GM10847 (cell line): ENCODE data around the gene JHY.

Experiments
- POLR2A ChIP-seq: IDR thresholded peaks from 2 replicates; pipeline ENCODE4 v1.6.1; 2011; ENCODE audit not compliant: insufficient read length; ENCODE audit errors: extremely low read depth

JHY gene

DNA sequence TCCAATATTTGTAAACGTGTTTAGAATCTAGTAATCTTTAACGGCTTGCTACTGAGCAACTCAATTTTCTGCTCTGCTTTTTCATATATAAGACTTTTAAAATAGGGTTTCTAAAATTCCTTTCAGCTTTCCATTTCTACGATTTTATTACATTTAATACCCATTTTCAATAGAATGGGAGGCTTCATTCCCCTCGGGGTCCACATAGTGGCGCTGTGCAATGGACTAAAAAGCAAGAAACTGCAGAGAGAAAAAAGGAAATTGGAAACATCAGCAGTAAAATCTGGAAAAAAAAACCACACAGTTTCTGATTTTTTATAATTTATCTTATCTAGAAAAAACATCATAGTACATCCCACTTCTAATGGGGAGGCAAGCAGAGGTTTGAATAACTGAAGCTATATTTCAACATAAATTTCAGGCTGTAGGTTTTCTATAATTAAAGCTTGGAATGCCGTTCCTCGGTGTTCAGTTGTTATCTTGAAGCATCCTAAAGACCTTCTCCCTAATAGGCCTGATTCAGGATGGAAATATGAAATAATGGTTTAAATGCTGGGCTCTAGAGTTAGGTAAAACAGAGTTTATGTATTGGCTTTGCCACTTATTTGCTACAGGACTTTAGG is 18.7 kb upstream of the JHY start:
- no peak for TF ChIP-seq POLR2A

DNA sequence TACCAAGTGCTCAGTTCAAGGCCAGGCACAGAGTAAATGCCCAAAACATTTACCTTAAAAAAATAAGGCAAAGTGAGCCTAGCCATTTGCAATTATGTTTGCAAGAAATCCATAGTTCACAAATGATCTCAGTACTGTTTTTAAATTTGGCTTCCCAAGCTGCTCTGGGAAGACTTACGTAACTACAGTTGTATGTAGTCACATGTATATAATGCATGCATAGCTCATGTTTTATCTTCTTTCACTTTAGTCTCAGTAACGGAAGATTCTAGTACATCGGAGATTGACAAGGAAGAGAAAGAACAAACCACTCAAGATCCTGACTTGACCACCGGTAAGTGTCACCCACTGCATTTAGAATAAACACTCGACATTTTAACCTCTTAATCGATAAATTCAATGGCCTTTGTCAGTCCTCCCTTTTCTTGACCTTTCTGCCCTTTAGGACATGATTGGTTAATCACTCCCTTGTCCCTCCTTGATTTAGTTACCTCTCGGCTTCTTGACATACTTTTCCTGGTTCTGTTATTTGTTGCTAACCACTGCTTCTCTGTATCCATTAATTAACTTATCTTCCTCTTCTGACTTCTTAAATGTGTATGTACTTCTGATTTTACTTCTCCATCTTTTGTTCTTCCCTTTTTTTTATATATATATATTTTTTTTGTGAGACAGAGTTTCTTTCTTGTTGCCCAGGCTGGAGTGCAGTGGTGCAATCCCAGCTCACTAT is 18.0 kb upstream of the JHY start:
- TF ChIP-seq POLR2A = no peak

DNA sequence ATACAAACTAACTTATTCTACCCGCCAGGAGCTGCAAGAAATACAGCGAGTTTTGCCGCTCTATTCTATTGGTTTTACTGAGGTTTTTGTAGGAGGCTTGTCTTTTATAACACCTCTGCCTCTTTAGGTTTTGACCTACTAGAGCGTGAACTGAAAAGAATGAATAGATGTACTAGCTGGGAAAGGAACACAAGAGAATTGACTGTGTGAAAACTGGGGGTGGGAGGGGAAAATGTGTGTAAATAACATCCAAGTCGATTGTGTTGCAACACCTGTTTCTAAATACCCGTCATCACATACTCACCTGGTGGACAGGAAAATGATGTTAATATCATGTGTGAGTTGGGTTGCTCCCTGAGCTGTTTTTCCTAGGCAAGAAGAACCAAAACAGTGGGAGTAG is 12.9 kb upstream of the JHY start:
- TF ChIP-seq POLR2A = no peak

DNA sequence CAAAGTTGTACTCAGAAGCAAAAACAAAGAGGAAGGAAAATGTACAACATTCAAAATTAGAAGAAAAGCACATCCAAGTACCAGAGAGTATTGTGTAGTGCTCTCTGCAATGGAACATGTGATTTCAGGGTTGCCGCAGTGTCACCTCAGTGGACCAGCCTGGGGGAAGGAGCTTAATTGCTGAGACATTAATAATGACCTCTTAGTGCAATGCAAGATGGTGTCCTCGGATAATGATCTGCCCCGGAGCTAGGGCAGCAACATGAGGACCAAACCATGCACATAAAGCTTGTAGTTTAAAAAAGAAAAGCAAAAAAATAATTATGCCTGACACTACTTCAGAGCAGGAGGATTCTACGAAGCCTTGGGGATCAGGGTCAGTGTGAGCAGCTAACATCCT is 11.3 kb upstream of the JHY start:
- no peak for TF ChIP-seq POLR2A

DNA sequence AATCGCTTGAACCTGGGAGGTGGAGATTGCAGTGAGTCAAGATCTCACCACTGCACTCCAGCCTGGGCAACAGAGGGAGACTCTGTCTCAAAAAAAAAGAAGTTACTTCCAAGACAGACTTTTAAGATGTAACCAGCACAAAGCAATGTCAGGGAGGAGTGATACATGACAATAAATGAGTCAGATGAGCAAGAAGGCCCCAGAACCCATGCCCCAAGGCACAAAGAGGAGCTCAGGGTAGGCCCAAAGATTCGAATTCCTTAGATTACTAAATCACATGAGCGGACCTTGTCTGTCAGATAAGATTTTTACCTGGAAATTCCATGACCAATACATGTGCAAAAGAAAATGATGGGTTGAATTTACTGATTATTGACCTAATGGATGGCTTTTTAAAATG is 10.5 kb upstream of the JHY start:
- TF ChIP-seq POLR2A = no peak

DNA sequence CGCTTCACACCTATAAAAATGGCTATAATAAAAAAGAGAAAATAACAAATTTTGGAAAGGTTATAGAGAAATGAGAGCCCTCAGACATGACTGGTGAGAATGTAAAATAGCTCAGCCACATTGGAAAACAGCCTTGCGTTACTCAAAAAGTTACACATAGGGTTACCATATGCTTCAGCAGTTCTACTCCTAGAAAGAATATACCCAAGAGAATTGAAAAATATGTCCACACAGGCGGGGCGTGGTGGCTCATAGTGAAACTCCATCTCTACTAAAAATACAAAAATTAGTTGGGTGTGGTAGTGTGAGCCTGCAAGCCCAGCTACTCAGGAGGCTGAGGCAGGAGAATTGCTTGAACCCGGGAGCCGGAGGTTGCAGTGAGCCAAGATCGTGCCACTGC is 7.6 kb upstream of the JHY start:
- no peak for TF ChIP-seq POLR2A

DNA sequence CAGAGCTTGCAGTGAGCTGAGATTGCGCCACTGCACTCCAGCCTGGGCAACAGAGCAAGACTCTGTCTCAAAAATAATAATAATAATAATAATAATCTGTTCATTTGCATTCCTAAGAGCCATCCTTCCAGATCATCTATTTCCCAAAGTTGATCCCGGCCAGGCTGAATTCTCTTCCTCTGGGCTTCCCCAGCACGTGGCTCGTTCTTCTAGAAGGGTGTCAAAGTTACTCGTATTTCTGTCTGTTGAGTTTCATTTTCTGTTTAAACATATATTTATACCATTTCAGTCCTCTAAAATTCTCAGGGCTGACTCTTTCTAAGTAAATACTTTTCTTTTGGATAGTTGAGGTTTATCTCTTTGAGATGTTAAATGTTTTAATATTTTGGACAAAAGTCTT is 4.8 kb upstream of the JHY start:
- no peak for TF ChIP-seq POLR2A

DNA sequence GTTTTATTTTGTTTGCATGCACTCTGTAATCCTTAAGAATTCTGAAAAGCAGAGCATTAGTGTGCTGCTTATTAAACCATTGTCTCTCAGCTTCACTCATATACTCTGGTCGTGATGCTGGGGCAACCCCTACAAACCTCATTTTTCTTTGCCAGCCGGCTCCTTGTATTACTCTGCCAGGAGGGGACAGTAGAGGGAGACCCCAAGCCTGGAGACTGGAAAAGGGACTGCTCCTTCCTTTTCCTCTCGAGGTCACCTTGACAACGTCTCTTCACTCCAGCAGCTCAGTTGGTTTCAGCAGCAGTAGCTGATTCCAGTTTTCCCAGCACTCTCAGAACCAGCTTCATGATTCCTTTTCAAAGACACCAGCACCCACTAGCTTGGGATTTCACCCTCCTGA is 2.8 kb upstream of the JHY start:
- no peak for TF ChIP-seq POLR2A

DNA sequence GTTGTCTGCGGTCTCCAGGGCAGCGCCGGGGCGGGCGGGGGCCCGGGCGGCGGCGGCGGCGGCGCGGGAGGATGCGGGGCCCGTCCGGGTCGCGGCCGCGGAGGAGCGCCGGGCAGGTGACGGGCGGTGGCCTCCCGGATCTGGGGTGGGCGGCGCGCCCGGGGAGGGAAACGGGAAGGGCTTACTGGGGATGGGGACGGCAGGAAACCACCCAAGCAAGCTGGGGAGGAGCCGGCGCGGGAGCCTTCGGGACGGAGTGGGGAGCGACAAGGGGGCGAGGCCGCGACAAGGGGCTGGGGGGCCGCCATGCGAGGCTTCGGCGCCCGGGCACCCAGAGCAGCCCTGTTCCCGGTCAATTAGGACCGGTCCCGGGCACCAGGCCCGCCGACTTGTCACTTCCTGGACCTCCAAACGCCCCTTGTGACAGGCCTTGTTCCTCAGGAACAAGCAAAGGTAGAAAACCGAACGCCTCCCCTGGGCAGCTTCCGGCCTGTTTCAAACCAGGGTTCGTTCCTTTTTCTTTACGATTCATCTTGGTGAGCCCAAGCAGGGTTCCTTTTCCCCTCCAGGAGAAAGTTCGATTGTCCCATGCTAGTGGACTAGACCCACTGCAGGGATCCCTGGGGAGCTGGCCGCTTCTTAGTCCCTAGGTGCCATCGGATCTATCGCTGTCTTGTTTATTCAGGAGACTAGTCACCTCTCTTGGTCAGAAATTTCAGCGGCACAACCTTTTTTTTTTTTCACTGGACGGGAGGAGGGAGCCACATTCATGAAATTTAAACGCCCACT is 492 bp downstream of the JHY start:
- no peak for TF ChIP-seq POLR2A

DNA sequence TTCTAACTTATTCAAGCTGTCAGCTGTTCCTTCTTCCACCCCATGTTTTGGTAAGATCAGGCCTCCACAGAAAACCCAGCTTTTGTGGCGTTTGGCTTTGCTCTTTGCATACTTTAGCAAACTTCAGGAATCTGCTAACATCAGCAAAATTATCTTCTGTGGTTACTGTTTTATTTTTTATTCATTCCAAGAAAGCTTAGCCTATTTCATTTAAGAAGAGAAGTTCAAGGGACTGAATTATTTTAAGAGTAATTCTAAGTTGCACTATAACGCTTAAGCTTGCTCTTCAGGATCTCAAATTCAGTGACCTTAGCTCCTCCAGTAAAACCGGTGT is 1.1 kb downstream of the JHY start:
- TF ChIP-seq POLR2A = no peak

DNA sequence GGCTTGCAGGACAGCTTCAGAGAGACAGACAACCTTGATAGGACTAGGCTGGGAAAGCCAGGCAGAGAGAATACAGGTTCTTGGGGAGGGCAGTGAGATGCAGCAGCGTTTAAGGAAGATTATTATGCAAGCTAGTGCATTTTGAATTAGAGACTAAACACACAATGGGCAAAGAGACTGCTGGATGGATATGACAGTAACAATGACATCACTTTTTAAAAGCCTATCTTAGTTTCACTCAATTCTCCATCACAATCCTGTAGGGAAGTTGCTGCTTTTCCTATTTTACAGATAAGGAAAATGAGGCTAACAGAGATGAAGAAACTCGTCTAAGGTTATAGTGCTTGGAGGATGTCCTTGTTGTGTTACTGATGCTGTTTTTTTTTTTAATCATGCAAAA is 5.6 kb downstream of the JHY start:
- no peak for TF ChIP-seq POLR2A

DNA sequence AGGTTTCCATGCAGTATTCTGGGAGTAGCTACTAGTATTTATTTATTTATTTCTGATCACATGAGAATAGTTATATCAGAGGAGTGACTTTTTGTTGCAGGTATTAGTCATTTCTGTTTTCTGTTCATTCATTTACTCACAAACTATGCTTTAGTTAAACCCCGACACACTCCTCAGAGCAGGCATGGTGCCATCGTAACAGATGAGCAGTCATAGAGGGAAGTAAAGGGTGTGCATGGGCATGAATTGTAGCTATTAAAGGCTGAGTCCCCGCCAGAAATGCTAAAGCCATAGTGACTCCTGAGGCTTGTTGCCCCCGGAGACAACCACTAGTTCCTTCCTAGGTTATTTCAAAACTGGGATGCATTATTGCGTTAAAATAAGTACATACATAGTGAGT is 10.6 kb downstream of the JHY start:
- TF ChIP-seq POLR2A = no peak

DNA sequence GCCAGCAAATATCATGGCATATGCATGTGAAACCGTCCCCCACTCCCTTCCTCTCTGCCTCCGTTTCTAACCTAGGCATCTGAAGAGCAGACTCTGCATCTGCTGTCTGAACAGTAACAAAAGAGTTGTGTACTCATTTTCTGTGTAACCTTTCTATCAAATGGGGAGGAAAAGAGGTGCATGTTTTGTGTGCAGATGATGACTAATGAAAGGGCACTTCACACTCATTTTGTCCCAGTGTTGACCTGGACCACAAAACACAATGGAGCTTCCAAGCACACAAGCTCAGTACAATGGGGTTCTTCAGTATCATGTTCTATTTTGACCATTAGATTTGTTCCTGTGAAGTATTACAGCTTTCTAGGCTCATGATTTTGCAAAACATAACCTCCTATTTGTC is 13.0 kb downstream of the JHY start:
- TF ChIP-seq POLR2A = no peak

DNA sequence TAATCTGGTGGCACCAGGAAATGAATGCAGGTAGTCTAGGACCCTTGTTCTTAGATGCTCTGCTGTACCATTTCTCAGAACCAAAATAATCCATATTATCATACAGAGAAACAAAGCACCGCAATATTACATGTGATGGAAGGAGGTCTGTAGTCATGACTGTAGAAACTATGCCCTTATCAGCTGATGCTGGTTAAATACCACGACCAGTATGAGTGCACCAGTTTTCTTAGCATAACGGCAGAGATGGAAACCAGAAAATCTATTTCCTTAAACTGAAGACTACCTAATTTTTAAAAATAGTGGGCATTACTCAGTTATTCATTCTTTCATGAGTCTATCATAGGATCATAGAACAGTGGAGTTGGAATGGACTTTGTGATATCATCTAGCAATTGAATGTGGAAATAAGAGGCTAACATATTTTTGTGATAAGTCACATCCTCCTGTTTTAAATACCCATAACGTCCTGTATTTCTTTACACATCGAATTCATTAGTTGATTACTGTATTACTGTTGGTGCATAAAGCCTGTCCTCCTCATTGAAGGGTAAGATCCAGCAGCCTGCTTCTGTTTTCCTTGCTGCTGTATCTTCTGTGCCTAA is 15.1 kb downstream of the JHY start:
- TF ChIP-seq POLR2A = no peak

DNA sequence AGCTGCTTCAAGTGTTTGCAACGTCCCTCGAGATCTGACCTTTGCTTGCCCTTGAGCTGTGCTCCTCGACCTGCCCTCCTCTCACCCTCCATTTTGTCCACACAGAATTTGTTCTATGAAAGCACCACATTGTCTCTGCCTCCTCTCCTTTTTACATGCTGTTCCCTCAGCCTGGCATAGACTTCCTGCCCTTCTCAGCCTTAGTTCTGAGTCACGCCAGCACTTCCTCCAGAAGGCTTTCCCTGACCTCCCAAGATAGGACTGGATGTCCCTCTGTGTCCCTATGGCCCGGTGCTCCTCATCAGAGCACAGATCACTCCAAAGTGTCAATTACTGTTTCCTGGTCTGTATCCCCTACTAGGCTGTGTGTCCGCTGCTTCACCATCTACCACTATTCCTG is 16.2 kb downstream of the JHY start:
- no peak for TF ChIP-seq POLR2A

DNA sequence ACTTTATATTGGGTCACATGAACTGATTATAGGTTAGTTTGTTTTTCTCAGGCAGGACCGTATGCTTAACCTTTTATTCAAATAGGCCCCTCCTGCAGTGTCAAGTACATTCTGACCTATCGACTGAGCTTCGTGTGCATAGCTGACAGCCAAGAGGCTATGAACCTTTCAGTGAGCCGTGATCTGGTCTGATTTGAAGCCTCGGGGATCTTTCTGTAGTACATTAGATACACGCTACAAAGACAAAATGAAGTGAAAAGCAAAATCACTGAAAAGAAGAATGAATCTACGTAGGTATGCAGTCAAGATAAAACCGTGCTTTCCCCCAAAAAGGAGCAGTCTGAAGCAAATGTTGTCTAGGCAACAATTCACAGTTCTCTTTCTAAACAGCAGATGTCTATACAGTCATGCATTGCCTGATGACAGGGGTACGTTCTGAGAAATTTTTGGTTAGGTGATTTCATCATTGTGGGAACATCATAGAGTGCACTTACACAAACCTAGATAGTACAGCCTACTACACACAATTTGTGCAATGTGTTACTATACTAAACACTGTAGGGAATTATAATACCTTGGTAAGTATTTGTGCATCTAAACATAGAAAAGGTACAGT is 18.1 kb downstream of the JHY start:
- no peak for TF ChIP-seq POLR2A

DNA sequence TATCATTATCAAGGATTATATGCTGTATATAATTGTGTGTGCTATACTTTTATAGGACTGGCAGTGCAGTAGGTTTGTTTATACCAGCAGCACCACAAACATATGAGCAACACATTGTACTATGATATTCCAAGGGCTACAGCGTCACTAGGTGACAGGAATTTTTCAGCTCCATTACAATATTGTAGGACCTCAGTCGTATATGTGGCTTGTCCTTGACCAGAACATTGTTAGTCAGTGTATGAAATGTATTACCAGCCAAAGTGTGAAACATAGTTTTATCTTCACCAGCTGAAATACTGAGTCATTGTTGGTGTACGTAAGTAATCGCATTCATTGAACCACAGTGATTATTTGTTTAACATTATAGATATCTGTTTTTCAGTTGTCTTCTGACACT is 20.4 kb downstream of the JHY start:
- no peak for TF ChIP-seq POLR2A
